Activated B cell treated with CpG ODN at 0.5 μM for 24 hours (primary cell): ENCODE results near the gene CADM2. TPM values are rescaled to one million over a fixed set of nuclear protein-coding genes. Genes with fewer than 3 reads are reported as not detected.
"Not testable (repeated sequence)": the region's sequence is repeated elsewhere in the genome, so short reads cannot be mapped to it uniquely, and the experiment has no call there.

Experiments
- ATAC-seq: fragments of 200-7000 bp; cut with Tn5 transposase; one replicate; pipeline ENCODE4 v1.10.0; 2021; ENCODE audit warnings: low read depth, mild to moderate bottlenecking, moderate library complexity
- CTCF ChIA-PET: fragments of 350-600 bp; sonication (Branson Sonifier 250); formaldehyde crosslinking; loops from one replicate; lab custom pipeline; 2021; ENCODE audit warnings: antibody characterized with exemption; lab: Charles Lee
- POLR2A ChIA-PET: fragments of 350-600 bp; sonication (Branson Sonifier 250); formaldehyde crosslinking; loops from one replicate; lab custom pipeline; 2021; ENCODE audit warnings: antibody characterized with exemption; lab: Charles Lee
- DNase-seq: peaks from one replicate; pipeline ENCODE4 v3.0.0; 2022
- H3K27ac Mint-ChIP-seq: one replicate; pipeline ENCODE4 v1.8.0; 2020; ENCODE audit warnings: mixed read lengths
- H3K27me3 Mint-ChIP-seq: one replicate; pipeline ENCODE4 v1.8.0; 2021; ENCODE audit warnings: mixed read lengths
- H3K36me3 Mint-ChIP-seq: one replicate; pipeline ENCODE4 v1.8.0; 2021; ENCODE audit warnings: low read depth, mixed read lengths
- H3K4me1 Mint-ChIP-seq: one replicate; pipeline ENCODE4 v1.8.0; 2021; ENCODE audit warnings: mixed read lengths
- H3K4me3 Mint-ChIP-seq: one replicate; pipeline ENCODE4 v1.8.0; 2020; ENCODE audit warnings: mild to moderate bottlenecking, mixed read lengths
- H3K9me3 Mint-ChIP-seq: one replicate; pipeline ENCODE4 v1.8.0; 2020; ENCODE audit warnings: mixed read lengths
- intact Hi-C: fragments of 100-400 bp; cut with micrococcal nuclease; formaldehyde crosslinking; loops from one replicate; pipeline ENCODE4 v1.15.1; 2024
- total RNA-seq: library from RNA; stranded (reverse); gene quantifications from 2 replicates; pipeline ENCODE4 v1.2.3, GENCODE V29; 2022
- TF ChIP-seq, protein P1 (sequence below): fragments of 200-600 bp; IDR thresholded peaks from one replicate; pipeline ENCODE4 v1.8.0; 2022; ENCODE audit warnings: antibody characterized with exemption, mild to moderate bottlenecking

Gene CADM2
- total RNA-seq, 1 donor from 2014 or later = not detected

DNA sequence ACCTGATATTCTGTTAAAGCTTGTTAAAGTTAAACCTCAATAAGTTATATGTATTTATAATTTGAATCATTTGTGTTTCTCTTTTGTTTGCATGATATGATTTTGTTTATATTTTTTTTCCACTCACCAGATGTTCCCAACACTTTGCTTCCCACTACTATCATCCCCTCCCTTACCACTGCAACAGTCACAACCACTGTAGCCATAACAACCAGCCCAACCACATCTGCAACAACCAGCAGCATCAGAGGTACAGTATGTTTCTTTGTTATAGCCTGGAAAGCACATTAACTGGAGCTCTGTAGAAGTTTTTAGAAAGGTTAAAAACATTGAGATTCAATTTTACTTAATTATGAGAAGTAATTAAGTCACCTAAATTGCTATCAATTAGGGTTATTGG lies 1020.2 kb downstream of the CADM2 start:
- Mint-ChIP-seq H3K27me3 (no peaks in the 10 kb centered on the region), H3K9me3 (no peaks in the 10 kb centered on the region), H3K4me1 (no peaks in the 10 kb centered on the region), H3K36me3 (no peaks in the 10 kb centered on the region), H3K27ac (no peak overlapping the region), H3K4me3 (no peak overlapping the region)
- ChIA-PET CTCF (no interaction called here), POLR2A (no interaction called here)
- TF ChIP-seq, protein P1, sequence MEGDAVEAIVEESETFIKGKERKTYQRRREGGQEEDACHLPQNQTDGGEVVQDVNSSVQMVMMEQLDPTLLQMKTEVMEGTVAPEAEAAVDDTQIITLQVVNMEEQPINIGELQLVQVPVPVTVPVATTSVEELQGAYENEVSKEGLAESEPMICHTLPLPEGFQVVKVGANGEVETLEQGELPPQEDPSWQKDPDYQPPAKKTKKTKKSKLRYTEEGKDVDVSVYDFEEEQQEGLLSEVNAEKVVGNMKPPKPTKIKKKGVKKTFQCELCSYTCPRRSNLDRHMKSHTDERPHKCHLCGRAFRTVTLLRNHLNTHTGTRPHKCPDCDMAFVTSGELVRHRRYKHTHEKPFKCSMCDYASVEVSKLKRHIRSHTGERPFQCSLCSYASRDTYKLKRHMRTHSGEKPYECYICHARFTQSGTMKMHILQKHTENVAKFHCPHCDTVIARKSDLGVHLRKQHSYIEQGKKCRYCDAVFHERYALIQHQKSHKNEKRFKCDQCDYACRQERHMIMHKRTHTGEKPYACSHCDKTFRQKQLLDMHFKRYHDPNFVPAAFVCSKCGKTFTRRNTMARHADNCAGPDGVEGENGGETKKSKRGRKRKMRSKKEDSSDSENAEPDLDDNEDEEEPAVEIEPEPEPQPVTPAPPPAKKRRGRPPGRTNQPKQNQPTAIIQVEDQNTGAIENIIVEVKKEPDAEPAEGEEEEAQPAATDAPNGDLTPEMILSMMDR = no peak
- no peak for DNase-seq
- no peak for ATAC-seq
- intact Hi-C loops = no loop called here

- H3K4me3 Mint-ChIP-seq, H3K36me3 Mint-ChIP-seq, H3K27ac Mint-ChIP-seq, ATAC-seq, CTCF ChIA-PET, DNase-seq, H3K9me3 Mint-ChIP-seq, H3K27me3 Mint-ChIP-seq, intact Hi-C loops, POLR2A ChIA-PET, H3K4me1 Mint-ChIP-seq: not testable (repeated sequence)
Measured at GRCh38 chr3:85989581-85989980, 1030.8 kb downstream of the CADM2 start.

GRCh38 chr3:86029590-86029989 lies 1070.8 kb downstream of the CADM2 start:
- Mint-ChIP-seq H3K27ac (no peak overlapping the region), H3K4me3 (no peak overlapping the region), H3K9me3 (peaks cover 2% of the 10 kb centered on the region), H3K4me1 (no peaks in the 10 kb centered on the region), H3K36me3 (no peaks in the 10 kb centered on the region), H3K27me3 (no peaks in the 10 kb centered on the region)
- ATAC-seq (no peak), DNase-seq (no peak)
- POLR2A ChIA-PET = no interaction called here
- intact Hi-C loops = no loop called here
- CTCF ChIA-PET = no interaction called here
- TF ChIP-seq, protein P1 = no peak

- no peak for ATAC-seq
- POLR2A ChIA-PET = no interaction called here
- no peaks in the 10 kb centered on the region for H3K27me3 Mint-ChIP-seq
- H3K27ac Mint-ChIP-seq = no peak overlapping the region
- CTCF ChIA-PET = no interaction called here
- intact Hi-C loops = no loop called here
- H3K4me1 Mint-ChIP-seq = no peaks in the 10 kb centered on the region
- no peaks in the 10 kb centered on the region for H3K36me3 Mint-ChIP-seq
- DNase-seq = no peak
- H3K4me3 Mint-ChIP-seq = no peak overlapping the region
- TF ChIP-seq, protein P1 = no peak
- H3K9me3 Mint-ChIP-seq = no peaks in the 10 kb centered on the region
Measured at GRCh38 chr3:86037916-86038315, 1079.1 kb downstream of the CADM2 start.

DNA sequence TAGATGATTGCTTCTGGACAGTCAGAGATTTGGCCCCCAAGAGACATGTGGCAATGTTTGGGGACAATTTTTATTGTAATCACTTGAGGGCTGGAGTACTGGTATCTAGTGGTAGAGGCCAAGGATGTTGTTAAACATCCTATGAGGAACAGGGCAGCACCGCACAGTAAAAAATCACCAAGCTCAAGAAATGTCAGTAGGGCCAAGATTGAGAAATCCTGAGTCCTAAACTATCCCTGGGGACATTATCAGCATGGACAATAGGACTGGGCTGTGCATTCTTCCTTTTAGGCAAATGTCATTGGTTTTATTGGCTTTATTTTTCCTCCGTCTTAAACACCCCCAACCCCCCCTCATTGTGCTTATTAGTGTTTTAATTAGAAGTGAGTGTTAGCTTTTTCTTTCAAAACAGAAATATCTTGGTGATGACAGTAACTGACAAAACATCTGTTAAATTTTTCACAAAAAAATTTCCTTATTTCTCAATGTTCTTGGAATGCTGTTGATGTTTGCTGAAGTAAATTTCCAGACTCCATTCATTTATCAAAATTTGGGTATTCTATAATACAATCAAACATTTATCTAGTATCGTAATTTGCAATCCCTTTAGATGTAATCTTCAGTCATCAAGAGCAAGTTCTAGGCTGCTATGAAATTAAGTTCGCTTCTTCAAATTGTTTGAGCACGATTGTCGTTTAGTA lies 1087.8 kb downstream of the CADM2 start:
- DNase-seq (no peak), ATAC-seq (no peak)
- no peaks in the 10 kb centered on the region for H3K27me3 Mint-ChIP-seq
- no peaks in the 10 kb centered on the region for H3K36me3 Mint-ChIP-seq
- no peak overlapping the region for H3K27ac Mint-ChIP-seq
- no peaks in the 10 kb centered on the region for H3K4me1 Mint-ChIP-seq
- ChIA-PET POLR2A (no interaction called here), CTCF (no interaction called here)
- peaks cover 12% of the 10 kb centered on the region for H3K9me3 Mint-ChIP-seq
- intact Hi-C loops = no loop called here
- TF ChIP-seq, protein P1 = no peak
- H3K4me3 Mint-ChIP-seq = no peak overlapping the region

- H3K36me3 Mint-ChIP-seq = no peaks in the 10 kb centered on the region
- no peak for ATAC-seq
Measured at GRCh38 chr3:86047161-86047560, 1088.4 kb downstream of the CADM2 start.

More at GRCh38 chr3:86047161-86047560, 1088.4 kb downstream of the CADM2 start:
- TF ChIP-seq, protein P1 = no peak
- intact Hi-C loops = no loop called here
- Mint-ChIP-seq H3K9me3 (peaks cover 12% of the 10 kb centered on the region), H3K27me3 (no peaks in the 10 kb centered on the region), H3K4me3 (no peak overlapping the region), H3K4me1 (no peaks in the 10 kb centered on the region), H3K27ac (no peak overlapping the region)
- CTCF ChIA-PET = no interaction called here
- no peak for DNase-seq
- POLR2A ChIA-PET = no interaction called here
